ENCODE measurements around the gene TSC1. TPM values are rescaled to one million over a fixed set of nuclear protein-coding genes. Genes with fewer than 3 reads are reported as not detected.

Gene TSC1
- total and polyA plus RNA-seq, 2 experiments from 2014 or later = 19.5 to 47.8 TPM

GRCh38 chr9:132965478-132965877 is 21.1 kb upstream of the TSC1 start:
- no peak for DNase-seq (ENCODE audit: low spot score)
- no peaks in the 10 kb centered on the region for H3K9me3 ChIP-seq (ENCODE audit: low read depth)
- H3K4me3 ChIP-seq = no peak overlapping the region
- no peaks in the 10 kb centered on the region for H3K36me3 ChIP-seq (replicated peaks; ENCODE audit: insufficient read depth, low read depth)
- no peaks in the 10 kb centered on the region for H4K20me1 ChIP-seq (ENCODE audit: insufficient read depth, poor library complexity, severe bottlenecking)
- no peaks in the 10 kb centered on the region for H3K79me2 ChIP-seq
- peaks cover 2% of the 10 kb centered on the region for H3K4me1 ChIP-seq (ENCODE audit: insufficient read depth)
- no peaks in the 10 kb centered on the region for H3K9me2 ChIP-seq (replicated peaks; ENCODE audit: insufficient read depth)
- no peak overlapping the region for H2AFZ ChIP-seq
- H3K27me3 ChIP-seq = no peaks in the 10 kb centered on the region
- WGBS (ENCODE audit: low lambda C conversion rate, missing lambda C conversion rate) = 92% methylated on average over 9 of the region's 9 CpGs
- TF ChIP-seq CTCF (IDR thresholded peaks at IDR 0.05; ENCODE audit: poor library complexity) (no peak), EZH2 (IDR thresholded peaks at IDR 0.05; ENCODE audit: borderline replicate concordance) (no peak), EZH2phosphoT487 (IDR thresholded peaks at IDR 0.05; ENCODE audit: low read depth, severe bottlenecking, unreplicated experiment) (no peak)
- H3K4me2 ChIP-seq = no peak overlapping the region
- H3K27ac ChIP-seq = no peak overlapping the region

GRCh38 chr9:132961002-132961401 is 16.6 kb upstream of the TSC1 start:
- 90% methylated on average over 6 of the region's 6 CpGs for WGBS (ENCODE audit: low lambda C conversion rate, missing lambda C conversion rate)
- Histone ChIP-seq H3K27me3 (no peaks in the 10 kb centered on the region), H3K36me3 (replicated peaks; ENCODE audit: insufficient read depth, low read depth) (no peaks in the 10 kb centered on the region), H3K9me3 (ENCODE audit: low read depth) (no peaks in the 10 kb centered on the region), H4K20me1 (ENCODE audit: insufficient read depth, poor library complexity, severe bottlenecking) (no peaks in the 10 kb centered on the region), H3K4me1 (ENCODE audit: insufficient read depth) (no peaks in the 10 kb centered on the region), H3K4me3 (no peak overlapping the region), H3K9me2 (replicated peaks; ENCODE audit: insufficient read depth) (no peaks in the 10 kb centered on the region), H3K27ac (no peak overlapping the region), H2AFZ (no peak overlapping the region), H3K79me2 (no peaks in the 10 kb centered on the region), H3K4me2 (no peak overlapping the region)
- no peak for DNase-seq (ENCODE audit: low spot score)
- TF ChIP-seq EZH2 (IDR thresholded peaks at IDR 0.05; ENCODE audit: borderline replicate concordance) (no peak), EZH2phosphoT487 (IDR thresholded peaks at IDR 0.05; ENCODE audit: low read depth, severe bottlenecking, unreplicated experiment) (no peak), CTCF (IDR thresholded peaks at IDR 0.05; ENCODE audit: poor library complexity) (no peak)

- no peaks in the 10 kb centered on the region for H3K79me2 ChIP-seq
- H4K20me1 ChIP-seq (ENCODE audit: insufficient read depth, poor library complexity, severe bottlenecking) = no peaks in the 10 kb centered on the region
- H3K9me3 ChIP-seq (ENCODE audit: low read depth) = no peaks in the 10 kb centered on the region
- H3K9me2 ChIP-seq (replicated peaks; ENCODE audit: insufficient read depth) = no peaks in the 10 kb centered on the region
- H3K4me1 ChIP-seq (ENCODE audit: insufficient read depth) = no peaks in the 10 kb centered on the region
- H3K36me3 ChIP-seq (replicated peaks; ENCODE audit: insufficient read depth, low read depth) = no peaks in the 10 kb centered on the region
- WGBS (ENCODE audit: low lambda C conversion rate, missing lambda C conversion rate) = 73% methylated on average over 6 of the region's 6 CpGs
- DNase-seq (ENCODE audit: low spot score) = no peak
- no peak for TF ChIP-seq CTCF (IDR thresholded peaks at IDR 0.05; ENCODE audit: poor library complexity)
- TF ChIP-seq EZH2phosphoT487 (IDR thresholded peaks at IDR 0.05; ENCODE audit: low read depth, severe bottlenecking, unreplicated experiment) = no peak
- no peak for TF ChIP-seq EZH2 (IDR thresholded peaks at IDR 0.05; ENCODE audit: borderline replicate concordance)
- H3K27ac ChIP-seq = no peak overlapping the region
- no peaks in the 10 kb centered on the region for H3K27me3 ChIP-seq
- no peak overlapping the region for H3K4me2 ChIP-seq
- H3K4me3 ChIP-seq = no peak overlapping the region
- no peak overlapping the region for H2AFZ ChIP-seq
Measured at GRCh38 chr9:132957805-132958204, 13.4 kb upstream of the TSC1 start.

GRCh38 chr9:132955768-132956167 is 11.4 kb upstream of the TSC1 start:
- no peaks in the 10 kb centered on the region for H3K36me3 ChIP-seq (replicated peaks; ENCODE audit: insufficient read depth, low read depth)
- no peak for DNase-seq (ENCODE audit: low spot score)
- no peak overlapping the region for H3K4me3 ChIP-seq
- H3K9me3 ChIP-seq (ENCODE audit: low read depth) = no peaks in the 10 kb centered on the region
- no peaks in the 10 kb centered on the region for H3K27me3 ChIP-seq
- TF ChIP-seq EZH2phosphoT487 (IDR thresholded peaks at IDR 0.05; ENCODE audit: low read depth, severe bottlenecking, unreplicated experiment) = no peak
- no peaks in the 10 kb centered on the region for H3K4me1 ChIP-seq (ENCODE audit: insufficient read depth)
- H3K4me2 ChIP-seq = no peak overlapping the region
- no peak overlapping the region for H2AFZ ChIP-seq
- 83% methylated on average over 2 of the region's 2 CpGs for WGBS (ENCODE audit: low lambda C conversion rate, missing lambda C conversion rate)
- no peaks in the 10 kb centered on the region for H3K79me2 ChIP-seq
- H3K9me2 ChIP-seq (replicated peaks; ENCODE audit: insufficient read depth) = no peaks in the 10 kb centered on the region
- no peaks in the 10 kb centered on the region for H4K20me1 ChIP-seq (ENCODE audit: insufficient read depth, poor library complexity, severe bottlenecking)
- H3K27ac ChIP-seq = no peak overlapping the region
